IMR-90 (cell line): Measurements from ENCODE around the gene LAMB2. TPM values are rescaled to one million over a fixed set of nuclear protein-coding genes. Genes with fewer than 3 reads are reported as not detected.

ENCODE experiments used
- ATAC-seq: fragments of 200-7000 bp; cut with Tn5 transposase; 2 replicates; pipeline ENCODE4 v1.9.1; 2020; ENCODE audit warnings: low read depth, mild to moderate bottlenecking, moderate library complexity
- BruUV-seq: library from RNA; stranded (reverse); fragments of 400-500 nt; replicated peaks from 2 replicates; lab custom pipeline; 2021; lab: Mats Ljungman, UMichigan
- CTCF ChIA-PET: fragments of 300-600 bp; formaldehyde crosslinking; extraction: SDS; loops from one replicate; lab custom pipeline; 2021; ENCODE audit warnings: antibody characterized with exemption; lab: Yijun Ruan, JAX
- POLR2A ChIA-PET: fragments of 300-600 bp; sonication (Branson Sonifier 250); formaldehyde crosslinking; loops from one replicate; lab custom pipeline; 2022; ENCODE audit warnings: antibody characterized with exemption; ENCODE audit not compliant: unreplicated experiment; lab: Charles Lee
- DNase-seq: peaks from one replicate; pipeline ENCODE4 v3.0.0; 2013
- H2AFZ ChIP-seq: replicated peaks from 2 replicates; pipeline ENCODE3; 2013; ENCODE audit warnings: low read length, mild to moderate bottlenecking; ENCODE audit not compliant: poor library complexity
- H2AK5ac ChIP-seq: 2 replicates; pipeline ENCODE4 v1.6.1; 2013; ENCODE audit warnings: low read depth, low read length, inconsistent platforms
- H2AK9ac ChIP-seq: replicated peaks from 2 replicates; pipeline ENCODE3; 2013; ENCODE audit warnings: mild to moderate bottlenecking, low read depth, low read length, moderate library complexity; ENCODE audit not compliant: poor library complexity
- H2BK120ac ChIP-seq: 2 replicates; pipeline ENCODE4 v1.6.1; 2013; ENCODE audit warnings: low read depth, low read length, inconsistent platforms
- H2BK15ac ChIP-seq: 3 replicates; pipeline ENCODE4 v1.6.1; 2013; ENCODE audit warnings: low read depth, low read length, inconsistent platforms
- H2BK20ac ChIP-seq: 2 replicates; pipeline ENCODE4 v1.6.1; 2013; ENCODE audit warnings: low read depth, mild to moderate bottlenecking, inconsistent platforms, low read length, moderate library complexity
- H2BK5ac ChIP-seq: 2 replicates; pipeline ENCODE4 v1.6.1; 2013; ENCODE audit warnings: mild to moderate bottlenecking, low read depth, low read length, inconsistent platforms; ENCODE audit not compliant: poor library complexity, severe bottlenecking
- H3K14ac ChIP-seq: replicated peaks from 2 replicates; pipeline ENCODE4 v1.6.1; 2013; ENCODE audit warnings: low read depth, low read length, inconsistent platforms
- H3K18ac ChIP-seq: 2 replicates; pipeline ENCODE4 v1.6.1; 2013; ENCODE audit warnings: low read depth, low read length, control low read depth
- H3K23ac ChIP-seq: 2 replicates; pipeline ENCODE4 v1.6.1; 2013; ENCODE audit warnings: low read depth, low read length, inconsistent platforms
- H3K27ac ChIP-seq: 2 replicates; pipeline ENCODE4 v1.5.1; 2013; ENCODE audit warnings: mild to moderate bottlenecking, control low read depth, low read length; ENCODE audit not compliant: insufficient read depth
- H3K27me3 ChIP-seq: 2 replicates; pipeline ENCODE4 v1.6.1; 2013; ENCODE audit warnings: low read length; ENCODE audit not compliant: control insufficient read depth, insufficient read depth
- H3K36me3 ChIP-seq: 2 replicates; pipeline ENCODE4 v1.6.1; 2013; ENCODE audit warnings: low read length, mixed read lengths; ENCODE audit not compliant: control insufficient read depth, insufficient read depth
- H3K4ac ChIP-seq: 2 replicates; pipeline ENCODE4 v1.6.1; 2013; ENCODE audit warnings: low read depth, low read length, inconsistent platforms
- H3K4me1 ChIP-seq: 2 replicates; pipeline ENCODE4 v1.6.1; 2013; ENCODE audit warnings: low read length, mixed read lengths; ENCODE audit not compliant: control insufficient read depth, insufficient read depth
- H3K4me2 ChIP-seq: 2 replicates; pipeline ENCODE4 v1.6.1; 2013; ENCODE audit warnings: low read depth, mild to moderate bottlenecking, control low read depth, low read length, moderate library complexity
- H3K4me3 ChIP-seq: 2 replicates; pipeline ENCODE4 v1.5.1; 2013; ENCODE audit warnings: low read depth, mild to moderate bottlenecking, control low read depth, low read length, moderate library complexity; ENCODE audit not compliant: insufficient read depth
- H3K56ac ChIP-seq: 2 replicates; pipeline ENCODE4 v1.6.1; 2013; ENCODE audit warnings: low read length, inconsistent platforms; ENCODE audit not compliant: insufficient read depth; ENCODE audit errors: extremely low read depth
- H3K79me1 ChIP-seq, 2 experiments: 2 replicates each; pipeline ENCODE4 v1.6.1; 2013; ENCODE audit warnings: low read length in 2 of 2, inconsistent platforms in 1 of 2, low read depth in 1 of 2
- H3K9ac ChIP-seq: 2 replicates; pipeline ENCODE4 v1.6.1; 2013; ENCODE audit warnings: low read depth, low read length, control low read depth
- H3K9me1 ChIP-seq: 2 replicates; pipeline ENCODE4 v1.6.1; 2013; ENCODE audit warnings: low read length, inconsistent platforms; ENCODE audit not compliant: insufficient read depth
- H3K9me3 ChIP-seq: 2 replicates; pipeline ENCODE4 v1.6.1; 2013; ENCODE audit warnings: low read length; ENCODE audit not compliant: control insufficient read depth, insufficient read depth
- H4K20me1 ChIP-seq: 2 replicates; pipeline ENCODE4 v1.6.1; 2013; ENCODE audit warnings: low read length, inconsistent platforms; ENCODE audit not compliant: insufficient read depth
- H4K5ac ChIP-seq: 2 replicates; pipeline ENCODE4 v1.6.1; 2013; ENCODE audit warnings: mild to moderate bottlenecking, low read depth, low read length, control low read depth
- H4K8ac ChIP-seq, 2 experiments: 2 replicates each; pipeline ENCODE4 v1.6.1; 2013; ENCODE audit warnings: low read depth in 2 of 2, low read length in 2 of 2, control low read depth in 1 of 2, inconsistent platforms in 1 of 2
- H4K91ac ChIP-seq: 2 replicates; pipeline ENCODE4 v1.6.1; 2013; ENCODE audit warnings: low read depth, low read length, inconsistent platforms; ENCODE audit not compliant: insufficient read depth
- BHLHE40 ChIP-seq: fragments of 150-350 bp; IDR thresholded peaks from 2 replicates; pipeline ENCODE4 v1.6.1; 2016; ENCODE audit warnings: mild to moderate bottlenecking, low read depth, low read length
- CTCF ChIP-seq: conservative IDR thresholded peaks from 2 replicates; pipeline ENCODE4 v1.5.1; 2012; ENCODE audit warnings: mild to moderate bottlenecking, low read depth, low read length, improper control_type of control experiment
- ELK1 ChIP-seq: fragments of 150-350 bp; IDR thresholded peaks from 2 replicates; pipeline ENCODE4 v1.6.1; 2016; ENCODE audit warnings: low read depth, mild to moderate bottlenecking, low read length, moderate library complexity, borderline replicate concordance
- FOS ChIP-seq: fragments of 150-350 bp; IDR thresholded peaks from 2 replicates; pipeline ENCODE4 v1.6.1; 2016; ENCODE audit warnings: low read depth, low read length
- NFE2L2 ChIP-seq: fragments of 150-350 bp; IDR thresholded peaks from 2 replicates; pipeline ENCODE4 v1.6.1; 2016; ENCODE audit warnings: low read depth, mild to moderate bottlenecking, low read length
- RCOR1 ChIP-seq: IDR thresholded peaks from 2 replicates; pipeline ENCODE4 v1.6.1; 2012; ENCODE audit warnings: mild to moderate bottlenecking, low read length, improper control_type of control experiment; ENCODE audit not compliant: insufficient replicate concordance
- USF2 ChIP-seq: fragments of 150-350 bp; IDR thresholded peaks from 2 replicates; pipeline ENCODE4 v1.6.1; 2017; ENCODE audit warnings: mild to moderate bottlenecking, antibody characterized with exemption, low read length, low read depth
- WGBS, 2 experiments: methylation state at CpG; one replicate each; pipeline versions ENCODE4 v1.1.5 to v1.1.7; 2013; ENCODE audit warnings: missing lambda C conversion rate in 2 of 2; ENCODE audit not compliant: insufficient read length in 1 of 2; ENCODE audit errors: extremely low coverage in 2 of 2; 5-methylcytosine and 5-hydroxymethylcytosine counted together
- dilution Hi-C: fragments of 300-500 bp; cut with HindIII; formaldehyde crosslinking; loops from one replicate; pipeline ENCODE4 v1.14.3; 2018; ENCODE audit warnings: low sequenced_read_pairs; ENCODE audit not compliant: unreplicated experiment
- in situ Hi-C: fragments of 300-500 bp; cut with MboI; formaldehyde crosslinking; loops from 3 replicates; pipeline ENCODE4 v1.14.3; 2019; ENCODE audit warnings: low sequenced_read_pairs, inconsistent platforms, mixed read lengths
- intact Hi-C: fragments of 100-400 bp; cut with micrococcal nuclease; formaldehyde crosslinking; loops from 2 replicates; pipeline ENCODE4 v1.10.0; 2022
- polyA plus RNA-seq, 3 experiments: library from polyadenylated mRNA; depleted of rRNA; stranded (reverse); fragments of >200 nt; gene quantifications; 2 replicates each; pipeline ENCODE4 v1.2.3, GENCODE V29; 2012; ENCODE audit warnings: low replicate concordance in 1 of 3
- total RNA-seq: library from RNA; depleted of rRNA; stranded (reverse); fragments of >200 nt; gene quantifications from 2 replicates; pipeline ENCODE4 v1.2.3, GENCODE V29; 2012

Gene LAMB2
- total and polyA plus RNA-seq, 2 of the 4 experiments (the other 2 are of a cell fraction): 213 to 570 TPM

- Histone ChIP-seq H3K36me3 (peaks cover 74% of the 10 kb centered on the region), H3K4me1 (peaks cover 10% of the 10 kb centered on the region), H2BK20ac (no peak overlapping the region), H3K4me2 (peak overlapping the region; percentile 98), H3K9ac (peak overlapping the region; percentile 90), H4K20me1 (peaks cover 6% of the 10 kb centered on the region), H3K56ac (peak overlapping the region; percentile 62), H3K23ac (peak overlapping the region; percentile 93), H4K91ac (peak overlapping the region; percentile 87), H2BK5ac (peak overlapping the region; percentile 89), H3K4ac (peak overlapping the region; percentile 95), H2BK120ac (no peak overlapping the region), H2BK15ac (no peak overlapping the region), H4K5ac (peak overlapping the region; percentile 82), H2AK9ac (peak overlapping the region; percentile 99), H3K9me1 (peaks cover 10% of the 10 kb centered on the region; the same call in 1 of the 2 replicates), H3K18ac (no peak overlapping the region), H2AK5ac (peak overlapping the region; percentile 95), H4K8ac (peak overlapping the region; percentile 91 to 96), H3K9me3 (no peaks in the 10 kb centered on the region), H3K27me3 (no peaks in the 10 kb centered on the region), H3K4me3 (peak overlapping the region; percentile 80), H3K27ac (peak overlapping the region; percentile 86), H2AFZ (peak overlapping the region; percentile 97), H3K79me1 (peaks cover 3 to 50% of the 10 kb centered on the region in 2 experiments; a peak in 3 of 4 replicates), H3K14ac (peak overlapping the region; percentile 94)
- no peak for TF ChIP-seq ELK1
- TF ChIP-seq CTCF: no peak
- TF ChIP-seq BHLHE40: no peak
- TF ChIP-seq RCOR1: no peak
- no peak for TF ChIP-seq FOS
- TF ChIP-seq USF2: no peak
- no peak for TF ChIP-seq NFE2L2
- peak; percentile 5 for ATAC-seq
- no CpG with 5 or more reads among the region's 9 CpGs for WGBS, 2 experiments
- in situ Hi-C loops: no loop called here
- DNase-seq: peak; percentile 6
- intact Hi-C loops: no loop called here
- dilution Hi-C loops: no loop called here
- POLR2A ChIA-PET: no interaction called here
- CTCF ChIA-PET: no interaction called here
- no TSS peak for BruUV-seq
Observed at GRCh38 chr3:49120096-49120437, 12.8 kb downstream of the LAMB2 start.
